Measurements from ENCODE around the gene FHL2. TPM values are rescaled to one million over a fixed set of nuclear protein-coding genes. Genes with fewer than 3 reads are reported as not detected.

FHL2 gene
- total and polyA plus RNA-seq, 9 of the 15 experiments (the other 6 are each of a cell fraction or from before 2014, with no cell fraction given) = 7.5 to 33.1 (median 23.9) TPM

- TF ChIP-seq ZNF318 (IDR thresholded peaks at IDR 0.05; ENCODE audit: borderline replicate concordance in 1 of 2, low read depth in 1 of 2) = no peak
These were observed 17.3 kb upstream of the FHL2 start (continued) for GRCh38 chr2:105416156-105416555.

DNA sequence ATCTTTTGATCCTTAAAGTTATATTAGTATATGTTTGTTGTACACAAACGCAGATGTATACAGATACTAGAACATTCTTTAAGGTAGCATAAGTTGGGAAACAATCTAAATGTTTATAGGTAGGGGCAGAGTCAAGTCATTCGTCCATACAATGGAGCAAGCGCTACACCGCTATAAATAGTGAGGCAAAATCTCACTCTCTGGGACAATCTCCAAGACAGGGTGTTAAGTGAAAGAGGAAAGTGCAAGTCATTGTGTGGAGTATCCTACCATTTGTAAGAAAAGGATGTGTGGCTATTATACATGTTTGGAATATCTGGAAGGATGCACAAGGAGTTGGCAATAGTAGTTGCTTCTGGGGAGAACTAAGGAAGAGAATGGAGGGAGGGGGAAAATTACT is 16.2 kb upstream of the FHL2 start:
- Histone ChIP-seq H3K9me1 (ENCODE audit: control insufficient read depth, insufficient read depth, low read length) (no peaks in the 10 kb centered on the region), H3K4me1 (replicated peaks in 1 of 2; ENCODE audit: control insufficient read depth in 2 of 2, insufficient read depth in 2 of 2, low read length in 2 of 2) (peaks cover 3 to 11% of the 10 kb centered on the region in 2 experiments; a peak in 3 of 5 replicates), H2AFZ (ENCODE audit: low read depth, low read length) (no peak overlapping the region), H4K20me1 (replicated peaks; ENCODE audit: control insufficient read depth, insufficient read depth, low read length) (no peaks in the 10 kb centered on the region), H3K4me3 (no peak overlapping the region), H3K9me3 (replicated peaks; ENCODE audit: control insufficient read depth, insufficient read depth, low read depth, low read length) (peaks cover 4% of the 10 kb centered on the region; the same call in 1 of the 2 replicates), H3K27ac (ENCODE audit: extremely low read depth, low read depth, low read length) (no peak overlapping the region), H3K9ac (ENCODE audit: insufficient read depth in 1 of 2, low read depth in 2 of 2, low read length in 2 of 2) (no peak overlapping the region), H3K36me3 (ENCODE audit: control insufficient read depth, insufficient read depth, low read length) (no peaks in the 10 kb centered on the region), H3K4me2 (ENCODE audit: insufficient read depth, low read length) (no peak overlapping the region), H3K27me3 (ENCODE audit: control insufficient read depth in 2 of 2, insufficient read depth in 2 of 2, low read length in 2 of 2) (peaks cover 0 to 5% of the 10 kb centered on the region in 2 experiments; a peak in 1 of 5 replicates), H3K79me2 (ENCODE audit: control insufficient read depth, insufficient read depth, low read length) (no peaks in the 10 kb centered on the region)
- in situ Hi-C loops (cut with MboI) (no loop called here), intact Hi-C loops (cut with micrococcal nuclease) (no loop called here)
- ATAC-seq = no peak
- FAIRE-seq = no peak
- ChIA-PET POLR2A (interaction anchor here (2.2 kb wide), 1 partner anchor 11 kb away, joined by 9 read pairs; no protein-coding TSS in a partner anchor), CTCF (ENCODE audit: low intra/inter-chr PET ratio) (no interaction called here)
- no peak for DNase-seq (ENCODE audit: extremely low read depth in 1 of 4, low spot score in 3 of 4)
- no TSS peak for BruUV-seq (replicated peaks)
- WGBS (ENCODE audit: insufficient coverage, low coverage, missing lambda C conversion rate) = 53% methylated on average over 4 of the region's 4 CpGs
- TF ChIP-seq NFYB (IDR thresholded peaks at IDR 0.05; ENCODE audit: extremely low read depth, insufficient read length) (no peak), NFE2 (IDR thresholded peaks at IDR 0.05; ENCODE audit: low read depth) (peak; percentile 74), ARID1B (IDR thresholded peaks at IDR 0.05) (no peak), FOXP1 (CRISPR knock-in tag; IDR thresholded peaks at IDR 0.05) (no peak), POU5F1 (IDR thresholded peaks at IDR 0.05; ENCODE audit: borderline replicate concordance, low read depth, low read length, partially characterized antibody) (no peak), ZBTB33 (CRISPR knock-in tag; IDR thresholded peaks at IDR 0.05) (peak; percentile 73), ZFP36 (IDR thresholded peaks at IDR 0.05; ENCODE audit: low read depth, low read length, partially characterized antibody) (no peak), HCFC1 (IDR thresholded peaks at IDR 0.05; ENCODE audit: low read depth, low read length) (no peak), BCL6 (CRISPR knock-in tag; IDR thresholded peaks at IDR 0.05) (no peak), KAT7 (CRISPR knock-in tag; IDR thresholded peaks at IDR 0.05; ENCODE audit: borderline replicate concordance) (no peak), MAFG (tag; conservative IDR thresholded peaks at IDR 0.05) (peak; percentile 83)
